ENCODE measurements around the gene GKAP1. TPM values are rescaled to one million over a fixed set of nuclear protein-coding genes. Genes with fewer than 3 reads are reported as not detected.

The GKAP1 gene
- total and polyA plus RNA-seq, 2 of the 13 experiments (the other 11 are each of a cell fraction or from before 2014, with no cell fraction given): 5.6 to 6.1 TPM

DNA sequence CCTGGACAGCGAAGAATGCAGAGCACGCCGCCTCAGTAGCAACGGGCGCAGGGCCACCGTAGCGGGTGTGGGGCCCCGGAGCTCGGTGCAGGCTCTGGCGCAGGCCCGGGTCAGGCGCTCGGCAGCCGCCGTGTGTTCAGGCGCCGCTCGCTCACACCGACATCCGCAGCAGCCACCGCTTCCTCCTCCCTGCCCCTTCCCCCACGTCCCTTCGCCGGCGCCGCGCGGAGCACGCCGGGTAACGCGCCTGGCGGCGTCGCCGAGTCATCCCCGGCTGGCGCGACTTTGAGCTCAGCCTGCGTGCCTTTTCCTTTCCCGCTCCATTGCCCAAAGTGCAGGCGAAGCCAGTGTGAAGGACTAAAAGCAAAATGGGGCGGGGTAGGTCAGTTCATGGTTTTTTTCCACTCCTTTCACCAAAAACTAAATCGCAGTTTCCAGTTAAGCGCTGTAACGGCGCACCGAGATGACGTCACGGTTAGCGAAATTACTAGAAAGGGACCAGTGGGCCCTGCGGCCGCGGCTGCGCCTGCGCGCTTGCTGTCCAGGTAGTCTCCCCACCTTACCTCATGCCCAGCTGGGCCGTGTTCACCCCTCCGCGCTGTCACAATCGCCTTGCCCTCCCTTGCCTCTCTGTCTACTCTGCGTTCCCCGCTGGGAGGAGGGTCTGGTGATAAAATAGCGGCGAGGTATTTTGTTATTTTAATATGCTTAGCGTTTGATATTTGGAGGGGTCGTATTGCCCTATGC, 109.6 kb downstream of the GKAP1 start, which contains the start of gene UBQLN1 (continued):
- TF ChIP-seq, protein P1, sequence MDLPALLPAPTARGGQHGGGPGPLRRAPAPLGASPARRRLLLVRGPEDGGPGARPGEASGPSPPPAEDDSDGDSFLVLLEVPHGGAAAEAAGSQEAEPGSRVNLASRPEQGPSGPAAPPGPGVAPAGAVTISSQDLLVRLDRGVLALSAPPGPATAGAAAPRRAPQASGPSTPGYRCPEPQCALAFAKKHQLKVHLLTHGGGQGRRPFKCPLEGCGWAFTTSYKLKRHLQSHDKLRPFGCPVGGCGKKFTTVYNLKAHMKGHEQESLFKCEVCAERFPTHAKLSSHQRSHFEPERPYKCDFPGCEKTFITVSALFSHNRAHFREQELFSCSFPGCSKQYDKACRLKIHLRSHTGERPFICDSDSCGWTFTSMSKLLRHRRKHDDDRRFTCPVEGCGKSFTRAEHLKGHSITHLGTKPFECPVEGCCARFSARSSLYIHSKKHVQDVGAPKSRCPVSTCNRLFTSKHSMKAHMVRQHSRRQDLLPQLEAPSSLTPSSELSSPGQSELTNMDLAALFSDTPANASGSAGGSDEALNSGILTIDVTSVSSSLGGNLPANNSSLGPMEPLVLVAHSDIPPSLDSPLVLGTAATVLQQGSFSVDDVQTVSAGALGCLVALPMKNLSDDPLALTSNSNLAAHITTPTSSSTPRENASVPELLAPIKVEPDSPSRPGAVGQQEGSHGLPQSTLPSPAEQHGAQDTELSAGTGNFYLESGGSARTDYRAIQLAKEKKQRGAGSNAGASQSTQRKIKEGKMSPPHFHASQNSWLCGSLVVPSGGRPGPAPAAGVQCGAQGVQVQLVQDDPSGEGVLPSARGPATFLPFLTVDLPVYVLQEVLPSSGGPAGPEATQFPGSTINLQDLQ (CRISPR knock-in tag; IDR thresholded peaks at IDR 0.05): no peak
- TF ChIP-seq RORA (CRISPR knock-in tag; IDR thresholded peaks at IDR 0.05) (no peak), ZNF619 (CRISPR knock-in tag; IDR thresholded peaks at IDR 0.05) (peak; percentile 76), ZNF501 (CRISPR knock-in tag; IDR thresholded peaks at IDR 0.05) (peak; percentile 89), CEBPG (CRISPR knock-in tag; IDR thresholded peaks at IDR 0.05) (no peak; the same call in 1 of the 2 replicates), ZBTB3 (CRISPR knock-in tag; IDR thresholded peaks at IDR 0.05; ENCODE audit: borderline replicate concordance, low read depth) (peak; percentile 82), SMAD1 (CRISPR knock-in tag; IDR thresholded peaks at IDR 0.05; ENCODE audit: borderline replicate concordance, low read depth) (0 out of 2 replicates have a peak, but pooled peaks have one; percentile 90), ZNF530 (CRISPR knock-in tag; IDR thresholded peaks at IDR 0.05; ENCODE audit: low read depth) (no peak), ZNF136 (CRISPR knock-in tag; IDR thresholded peaks at IDR 0.05; ENCODE audit: low read depth) (peak; percentile 24; the same call in 1 of the 2 replicates)
- TF ChIP-seq, protein P2, sequence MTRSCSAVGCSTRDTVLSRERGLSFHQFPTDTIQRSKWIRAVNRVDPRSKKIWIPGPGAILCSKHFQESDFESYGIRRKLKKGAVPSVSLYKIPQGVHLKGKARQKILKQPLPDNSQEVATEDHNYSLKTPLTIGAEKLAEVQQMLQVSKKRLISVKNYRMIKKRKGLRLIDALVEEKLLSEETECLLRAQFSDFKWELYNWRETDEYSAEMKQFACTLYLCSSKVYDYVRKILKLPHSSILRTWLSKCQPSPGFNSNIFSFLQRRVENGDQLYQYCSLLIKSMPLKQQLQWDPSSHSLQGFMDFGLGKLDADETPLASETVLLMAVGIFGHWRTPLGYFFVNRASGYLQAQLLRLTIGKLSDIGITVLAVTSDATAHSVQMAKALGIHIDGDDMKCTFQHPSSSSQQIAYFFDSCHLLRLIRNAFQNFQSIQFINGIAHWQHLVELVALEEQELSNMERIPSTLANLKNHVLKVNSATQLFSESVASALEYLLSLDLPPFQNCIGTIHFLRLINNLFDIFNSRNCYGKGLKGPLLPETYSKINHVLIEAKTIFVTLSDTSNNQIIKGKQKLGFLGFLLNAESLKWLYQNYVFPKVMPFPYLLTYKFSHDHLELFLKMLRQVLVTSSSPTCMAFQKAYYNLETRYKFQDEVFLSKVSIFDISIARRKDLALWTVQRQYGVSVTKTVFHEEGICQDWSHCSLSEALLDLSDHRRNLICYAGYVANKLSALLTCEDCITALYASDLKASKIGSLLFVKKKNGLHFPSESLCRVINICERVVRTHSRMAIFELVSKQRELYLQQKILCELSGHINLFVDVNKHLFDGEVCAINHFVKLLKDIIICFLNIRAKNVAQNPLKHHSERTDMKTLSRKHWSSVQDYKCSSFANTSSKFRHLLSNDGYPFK (CRISPR knock-in tag; IDR thresholded peaks at IDR 0.05; ENCODE audit: borderline replicate concordance): peak; percentile 81; the same call in 1 of the 2 replicates
- TF ChIP-seq, protein P3, sequence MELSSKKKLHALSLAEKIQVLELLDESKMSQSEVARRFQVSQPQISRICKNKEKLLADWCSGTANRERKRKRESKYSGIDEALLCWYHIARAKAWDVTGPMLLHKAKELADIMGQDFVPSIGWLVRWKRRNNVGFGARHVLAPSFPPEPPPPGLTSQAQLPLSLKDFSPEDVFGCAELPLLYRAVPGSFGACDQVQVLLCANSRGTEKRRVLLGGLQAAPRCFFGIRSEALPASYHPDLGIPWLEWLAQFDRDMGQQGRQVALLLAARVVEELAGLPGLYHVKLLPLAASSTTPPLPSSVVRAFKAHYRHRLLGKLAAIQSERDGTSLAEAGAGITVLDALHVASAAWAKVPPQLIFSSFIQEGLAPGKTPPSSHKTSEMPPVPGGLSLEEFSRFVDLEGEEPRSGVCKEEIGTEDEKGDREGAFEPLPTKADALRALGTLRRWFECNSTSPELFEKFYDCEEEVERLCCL (CRISPR knock-in tag; IDR thresholded peaks at IDR 0.05; ENCODE audit: borderline replicate concordance): peak; percentile 15; the same call in 1 of the 2 replicates
- TF ChIP-seq, protein P4, sequence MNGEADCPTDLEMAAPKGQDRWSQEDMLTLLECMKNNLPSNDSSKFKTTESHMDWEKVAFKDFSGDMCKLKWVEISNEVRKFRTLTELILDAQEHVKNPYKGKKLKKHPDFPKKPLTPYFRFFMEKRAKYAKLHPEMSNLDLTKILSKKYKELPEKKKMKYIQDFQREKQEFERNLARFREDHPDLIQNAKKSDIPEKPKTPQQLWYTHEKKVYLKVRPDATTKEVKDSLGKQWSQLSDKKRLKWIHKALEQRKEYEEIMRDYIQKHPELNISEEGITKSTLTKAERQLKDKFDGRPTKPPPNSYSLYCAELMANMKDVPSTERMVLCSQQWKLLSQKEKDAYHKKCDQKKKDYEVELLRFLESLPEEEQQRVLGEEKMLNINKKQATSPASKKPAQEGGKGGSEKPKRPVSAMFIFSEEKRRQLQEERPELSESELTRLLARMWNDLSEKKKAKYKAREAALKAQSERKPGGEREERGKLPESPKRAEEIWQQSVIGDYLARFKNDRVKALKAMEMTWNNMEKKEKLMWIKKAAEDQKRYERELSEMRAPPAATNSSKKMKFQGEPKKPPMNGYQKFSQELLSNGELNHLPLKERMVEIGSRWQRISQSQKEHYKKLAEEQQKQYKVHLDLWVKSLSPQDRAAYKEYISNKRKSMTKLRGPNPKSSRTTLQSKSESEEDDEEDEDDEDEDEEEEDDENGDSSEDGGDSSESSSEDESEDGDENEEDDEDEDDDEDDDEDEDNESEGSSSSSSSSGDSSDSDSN (CRISPR knock-in tag; IDR thresholded peaks at IDR 0.05): peak; percentile 94
- TF ChIP-seq, protein P5, sequence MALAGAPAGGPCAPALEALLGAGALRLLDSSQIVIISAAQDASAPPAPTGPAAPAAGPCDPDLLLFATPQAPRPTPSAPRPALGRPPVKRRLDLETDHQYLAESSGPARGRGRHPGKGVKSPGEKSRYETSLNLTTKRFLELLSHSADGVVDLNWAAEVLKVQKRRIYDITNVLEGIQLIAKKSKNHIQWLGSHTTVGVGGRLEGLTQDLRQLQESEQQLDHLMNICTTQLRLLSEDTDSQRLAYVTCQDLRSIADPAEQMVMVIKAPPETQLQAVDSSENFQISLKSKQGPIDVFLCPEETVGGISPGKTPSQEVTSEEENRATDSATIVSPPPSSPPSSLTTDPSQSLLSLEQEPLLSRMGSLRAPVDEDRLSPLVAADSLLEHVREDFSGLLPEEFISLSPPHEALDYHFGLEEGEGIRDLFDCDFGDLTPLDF (CRISPR knock-in tag; IDR thresholded peaks at IDR 0.05): peak; percentile 48; the same call in 1 of the 2 replicates
- TF ChIP-seq, protein P6, sequence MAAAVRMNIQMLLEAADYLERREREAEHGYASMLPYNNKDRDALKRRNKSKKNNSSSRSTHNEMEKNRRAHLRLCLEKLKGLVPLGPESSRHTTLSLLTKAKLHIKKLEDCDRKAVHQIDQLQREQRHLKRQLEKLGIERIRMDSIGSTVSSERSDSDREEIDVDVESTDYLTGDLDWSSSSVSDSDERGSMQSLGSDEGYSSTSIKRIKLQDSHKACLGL (CRISPR knock-in tag; IDR thresholded peaks at IDR 0.05): peak; percentile 87; the same call in 1 of the 2 replicates

All from HepG2 (cell line).